Measurements from ENCODE around the gene PLET1.

GRCh38 chr11:112296044-112296443 is 35.4 kb upstream of the PLET1 start:
- TF ChIP-seq CTCF (IDR thresholded peaks at IDR 0.05; ENCODE audit: insufficient read depth, low read depth, low read length): no peak
- TF ChIP-seq EZH2 (IDR thresholded peaks at IDR 0.05; ENCODE audit: insufficient read depth, low read length): no peak
